Naive thymus-derived CD4-positive, alpha-beta T cell (primary cell): ENCODE measurements around the gene JADE3. TPM values are rescaled to one million over a fixed set of nuclear protein-coding genes. Genes with fewer than 3 reads are reported as not detected.
A peak's percentile ranks its signal among the peaks of the same experiment; 100 is the strongest.
"Not testable (repeated sequence)": the region's sequence is repeated elsewhere in the genome, so short reads cannot be mapped to it uniquely, and the experiment has no call there.

Experiments
- ATAC-seq: fragments of 150-1000 bp; cut with Tn5 transposase; 2 replicates; pipeline ENCODE4 v1.10.0; 2021; ENCODE audit warnings: mild to moderate bottlenecking, moderate library complexity
- CTCF ChIA-PET: fragments of 350-600 bp; sonication (Branson Sonifier 250); formaldehyde crosslinking; loops from one replicate; lab custom pipeline; 2021; ENCODE audit warnings: antibody characterized with exemption; lab: Charles Lee
- POLR2A ChIA-PET: fragments of 350-600 bp; sonication (Branson Sonifier 250); formaldehyde crosslinking; loops from one replicate; lab custom pipeline; 2021; ENCODE audit warnings: antibody characterized with exemption, inconsistent platforms; lab: Charles Lee
- DNase-seq, 9 donors: peaks; one replicate each; pipeline versions ENCODE4 v3.0.0 to v3.0.0-alpha.2; 2020 to 2022; ENCODE audit warnings: mixed read lengths in 1 of 9
- H3K27ac ChIP-seq: one replicate; pipeline ENCODE4 v1.7.0; 2013; ENCODE audit warnings: mild to moderate bottlenecking, low read depth, low read length, moderate library complexity
- H3K27me3 ChIP-seq, 2 donors: one replicate each; pipeline ENCODE4 v1.7.0; 2013; ENCODE audit warnings: low read length in 2 of 2, mild to moderate bottlenecking in 2 of 2, moderate library complexity in 2 of 2; ENCODE audit not compliant: control insufficient read depth in 2 of 2, insufficient read depth in 2 of 2
- H3K36me3 ChIP-seq, 3 experiments: 1 replicate in 2 of 3; 2 replicates in 1 of 3; pipeline ENCODE4 v1.7.0; 2013; ENCODE audit warnings: low read length in 3 of 3, mild to moderate bottlenecking in 3 of 3, moderate library complexity in 1 of 3; ENCODE audit not compliant: insufficient read depth in 3 of 3, control insufficient read depth in 2 of 3
- H3K4me1 ChIP-seq, 2 donors: one replicate each; pipeline ENCODE4 v1.7.0; 2013; ENCODE audit warnings: low read length in 2 of 2, mild to moderate bottlenecking in 2 of 2, moderate library complexity in 1 of 2; ENCODE audit not compliant: control insufficient read depth in 2 of 2, insufficient read depth in 2 of 2
- H3K4me3 ChIP-seq: 2 replicates; pipeline ENCODE4 v1.7.0; 2013; ENCODE audit warnings: mild to moderate bottlenecking, low read length
- H3K9me3 ChIP-seq, 3 experiments: 1 replicate in 2 of 3; 2 replicates in 1 of 3; pipeline ENCODE4 v1.7.0; 2013; ENCODE audit warnings: low read length in 3 of 3; ENCODE audit not compliant: control insufficient read depth in 2 of 3
- H3K27ac Mint-ChIP-seq, 9 donors: one replicate each; pipeline ENCODE4 v1.8.0; 2020 to 2022; ENCODE audit warnings: mixed read lengths in 9 of 9, mild to moderate bottlenecking in 8 of 9, moderate library complexity in 5 of 9, inconsistent platforms in 2 of 9
- H3K27me3 Mint-ChIP-seq, 5 donors: one replicate each; pipeline ENCODE4 v1.8.0; 2021 to 2022; ENCODE audit warnings: mixed read lengths in 5 of 5, mild to moderate bottlenecking in 1 of 5
- H3K36me3 Mint-ChIP-seq, 5 donors: one replicate each; pipeline ENCODE4 v1.8.0; 2020 to 2022; ENCODE audit warnings: mixed read lengths in 5 of 5, mild to moderate bottlenecking in 3 of 5, inconsistent platforms in 1 of 5
- H3K4me1 Mint-ChIP-seq, 7 donors: one replicate each; pipeline ENCODE4 v1.8.0; 2020 to 2022; ENCODE audit warnings: mixed read lengths in 7 of 7, mild to moderate bottlenecking in 3 of 7, inconsistent platforms in 1 of 7
- H3K4me3 Mint-ChIP-seq, 10 donors: one replicate each; pipeline ENCODE4 v1.8.0; 2020 to 2022; ENCODE audit warnings: mild to moderate bottlenecking in 10 of 10, mixed read lengths in 10 of 10, moderate library complexity in 6 of 10, inconsistent platforms in 2 of 10
- H3K9me3 Mint-ChIP-seq, 11 donors: one replicate each; pipeline ENCODE4 v1.8.0; 2020 to 2022; ENCODE audit warnings: mixed read lengths in 11 of 11, mild to moderate bottlenecking in 4 of 11, inconsistent platforms in 1 of 11, moderate library complexity in 1 of 11
- intact Hi-C, 2 donors: fragments of 100-400 bp; cut with micrococcal nuclease; formaldehyde crosslinking; loops; one replicate each; pipeline ENCODE4 v1.15.1; 2023
- polyA plus RNA-seq, 2 donors: library from polyadenylated mRNA; unstranded; fragments of 300-500 nt; fragmentation: Illumina TruSeq; gene quantifications; one replicate each; pipeline ENCODE4 v1.2.3, GENCODE V29; 2021
- total RNA-seq, 6 experiments: library from RNA in 5 of 6; stranded (reverse) in 5 of 6; gene quantifications; 1 replicate in 5 of 6; 2 replicates in 1 of 6; pipeline ENCODE4 v1.2.3 and lab custom pipeline; 2021 to 2026

JADE3 gene
- total and polyA plus RNA-seq, 7 experiments from 2014 or later, result 0.05 to 1.3 (median 0.16) TPM; not detected in 1

- H3K9me3 ChIP-seq, result no peaks in the 10 kb centered on the region
- intact Hi-C loops, result no loop called here
- ChIA-PET CTCF (no interaction called here), POLR2A (no interaction called here)
- H3K36me3 ChIP-seq, result no peaks in the 10 kb centered on the region
- H3K27me3 ChIP-seq, result no peaks in the 10 kb centered on the region
- H3K27me3 Mint-ChIP-seq, result peaks cover 0 to 6% (median 0%) of the 10 kb centered on the region in 5 donors
- H3K36me3 Mint-ChIP-seq, result no peaks in the 10 kb centered on the region
- peaks cover 0 to 3% (median 0%) of the 10 kb centered on the region in 11 donors for H3K9me3 Mint-ChIP-seq
- no peak overlapping the region for H3K4me3 Mint-ChIP-seq
- no peak for DNase-seq
- no peak for ATAC-seq
- no peak overlapping the region for H3K27ac Mint-ChIP-seq
- no peak overlapping the region for H3K4me3 ChIP-seq
- no peaks in the 10 kb centered on the region for H3K4me1 ChIP-seq
- H3K27ac ChIP-seq, result no peak overlapping the region
- peaks cover 0 to 5% (median 0%) of the 10 kb centered on the region in 7 donors for H3K4me1 Mint-ChIP-seq
Observed at GRCh38 chrX:46961574-46962283, 49.5 kb downstream of the JADE3 start.

GRCh38 chrX:46965125-46965758 is 53.0 kb downstream of the JADE3 start:
- no peaks in the 10 kb centered on the region for H3K9me3 ChIP-seq
- H3K4me1 Mint-ChIP-seq, result peaks cover 0 to 5% (median 0%) of the 10 kb centered on the region in 7 donors
- intact Hi-C loops, result no loop called here
- CTCF ChIA-PET, result no interaction called here
- POLR2A ChIA-PET, result no interaction called here
- no peak overlapping the region for H3K27ac ChIP-seq
- no peaks in the 10 kb centered on the region for H3K36me3 ChIP-seq
- no peaks in the 10 kb centered on the region for H3K27me3 ChIP-seq
- DNase-seq (no peak), ATAC-seq (no peak)
- H3K27ac Mint-ChIP-seq, result no peak overlapping the region
- no peak overlapping the region for H3K4me3 ChIP-seq
- H3K27me3 Mint-ChIP-seq, result peaks cover 0 to 7% (median 4%) of the 10 kb centered on the region in 5 donors
- no peaks in the 10 kb centered on the region for H3K36me3 Mint-ChIP-seq
- peaks cover 0 to 3% (median 0%) of the 10 kb centered on the region in 11 donors for H3K9me3 Mint-ChIP-seq
- no peak overlapping the region for H3K4me3 Mint-ChIP-seq
- no peaks in the 10 kb centered on the region for H3K4me1 ChIP-seq

GRCh38 chrX:46967547-46967946 is 55.3 kb downstream of the JADE3 start:
- peaks cover 0 to 5% (median 0%) of the 10 kb centered on the region in 7 donors for H3K4me1 Mint-ChIP-seq
- H3K36me3 Mint-ChIP-seq, result no peaks in the 10 kb centered on the region
- ATAC-seq (no peak), DNase-seq (peak in 1 of 9 donors; percentile 20)
- H3K27me3 Mint-ChIP-seq, result peaks cover 0 to 7% (median 4%) of the 10 kb centered on the region in 5 donors
- Histone ChIP-seq H3K4me1 (no peaks in the 10 kb centered on the region), H3K27ac (no peak overlapping the region), H3K4me3 (no peak overlapping the region), H3K27me3 (no peaks in the 10 kb centered on the region), H3K36me3 (no peaks in the 10 kb centered on the region), H3K9me3 (no peaks in the 10 kb centered on the region)
- no peak overlapping the region for H3K4me3 Mint-ChIP-seq
- intact Hi-C loops, result no loop called here
- H3K9me3 Mint-ChIP-seq, result peaks cover 0 to 3% (median 0%) of the 10 kb centered on the region in 11 donors
- POLR2A ChIA-PET, result no interaction called here
- no peak overlapping the region for H3K27ac Mint-ChIP-seq
- CTCF ChIA-PET, result no interaction called here

GRCh38 chrX:46977046-46977445 is 64.8 kb downstream of the JADE3 start:
- H3K4me3 ChIP-seq, ATAC-seq, H3K27ac ChIP-seq, intact Hi-C loops, H3K27me3 Mint-ChIP-seq, H3K4me1 ChIP-seq, H3K27me3 ChIP-seq, H3K9me3 Mint-ChIP-seq, DNase-seq, H3K4me3 Mint-ChIP-seq, H3K4me1 Mint-ChIP-seq, H3K36me3 Mint-ChIP-seq, POLR2A ChIA-PET, H3K36me3 ChIP-seq, H3K9me3 ChIP-seq, H3K27ac Mint-ChIP-seq: not testable (repeated sequence)
- CTCF ChIA-PET, result interaction anchor here (1.5 kb wide), 1 partner anchor 217 kb away, joined by 4 read pairs; no protein-coding TSS in a partner anchor

- no peaks in the 10 kb centered on the region for H3K9me3 Mint-ChIP-seq
- intact Hi-C loops, result loop anchor here (1.0 kb wide), 1 partner anchor 75 kb away; no protein-coding TSS in a partner anchor
- no peak overlapping the region for H3K27ac Mint-ChIP-seq
- Histone ChIP-seq H3K4me1 (no peaks in the 10 kb centered on the region), H3K27me3 (no peaks in the 10 kb centered on the region), H3K27ac (no peak overlapping the region), H3K9me3 (no peaks in the 10 kb centered on the region), H3K4me3 (no peak overlapping the region), H3K36me3 (no peaks in the 10 kb centered on the region)
- DNase-seq (peak; percentile 10 to 63 (median 40)), ATAC-seq (peak; percentile 77)
- POLR2A ChIA-PET, result no interaction called here
- no peaks in the 10 kb centered on the region for H3K4me1 Mint-ChIP-seq
- CTCF ChIA-PET, result interaction anchor here (1.5 kb wide), 1 partner anchor 219 kb away, joined by 4 read pairs; no protein-coding TSS in a partner anchor
- peaks cover 0 to 13% (median 0%) of the 10 kb centered on the region in 5 donors for H3K27me3 Mint-ChIP-seq
- no peaks in the 10 kb centered on the region for H3K36me3 Mint-ChIP-seq
- no peak overlapping the region for H3K4me3 Mint-ChIP-seq
Observed at GRCh38 chrX:46978341-46979291, 66.4 kb downstream of the JADE3 start.

GRCh38 chrX:46984705-46985104 is 72.5 kb downstream of the JADE3 start:
- Mint-ChIP-seq H3K4me1 (no peaks in the 10 kb centered on the region), H3K27ac (no peak overlapping the region), H3K36me3 (no peaks in the 10 kb centered on the region), H3K4me3 (no peak overlapping the region), H3K9me3 (peaks cover 0 to 4% (median 1%) of the 10 kb centered on the region in 11 donors), H3K27me3 (peaks cover 0 to 18% (median 0%) of the 10 kb centered on the region in 5 donors)
- H3K4me1 ChIP-seq, result no peaks in the 10 kb centered on the region
- intact Hi-C loops, result no loop called here
- no peaks in the 10 kb centered on the region for H3K36me3 ChIP-seq
- CTCF ChIA-PET, result no interaction called here
- H3K27me3 ChIP-seq, result no peaks in the 10 kb centered on the region
- DNase-seq (no peak), ATAC-seq (no peak)
- no peak overlapping the region for H3K27ac ChIP-seq
- H3K9me3 ChIP-seq, result no peaks in the 10 kb centered on the region
- POLR2A ChIA-PET, result no interaction called here
- H3K4me3 ChIP-seq, result no peak overlapping the region
